RWPE1 (cell line): Measurements from ENCODE around the gene LPAR4.
"Not testable (repeated sequence)": the region's sequence is repeated elsewhere in the genome, so short reads cannot be mapped to it uniquely, and the experiment has no call there.

ENCODE experiments used
- CTCF ChIA-PET: fragments of 350-600 bp; sonication (Branson Sonifier 250); formaldehyde crosslinking; extraction: SDS; loops from one replicate; lab custom pipeline; 2021; lab: Yijun Ruan, JAX
- POLR2A ChIA-PET: fragments of 400-600 bp; formaldehyde crosslinking; extraction: SDS; loops from one replicate; lab custom pipeline; 2020; ENCODE audit warnings: antibody characterized with exemption; ENCODE audit not compliant: low non-redundant PET; lab: Yijun Ruan, JAX
- DNase-seq: peaks from one replicate; pipeline ENCODE4 v3.0.0; 2012; ENCODE audit warnings: low spot score
- H3K27ac ChIP-seq: fragments of 450-650 bp; 2 replicates; pipeline ENCODE4 v1.5.1; 2017
- CTCF ChIP-seq: fragments of 450-650 bp; conservative IDR thresholded peaks from 2 replicates; pipeline ENCODE4 v1.5.1; 2017; ENCODE audit warnings: low read depth, mild to moderate bottlenecking

LPAR4 gene

GRCh38 chrX:78769101-78769755 is 21.7 kb downstream of the LPAR4 start:
- no peak for TF ChIP-seq CTCF

GRCh38 chrX:78769946-78770345 is 22.4 kb downstream of the LPAR4 start:
- CTCF ChIA-PET: no interaction called here
- no peak for DNase-seq
- POLR2A ChIA-PET: no interaction called here

More at GRCh38 chrX:78769101-78769755, 21.7 kb downstream of the LPAR4 start:
- CTCF ChIA-PET: no interaction called here
- no peak for DNase-seq
- no peak overlapping the region for H3K27ac ChIP-seq
- POLR2A ChIA-PET: no interaction called here

GRCh38 chrX:78796916-78797315 is 49.4 kb downstream of the LPAR4 start:
- ChIA-PET CTCF (no interaction called here), POLR2A (no interaction called here)
- no peak for DNase-seq
- no peak for TF ChIP-seq CTCF
- no peak overlapping the region for H3K27ac ChIP-seq

More at GRCh38 chrX:78769946-78770345, 22.4 kb downstream of the LPAR4 start:
- no peak for TF ChIP-seq CTCF
- H3K27ac ChIP-seq: no peak overlapping the region

DNA sequence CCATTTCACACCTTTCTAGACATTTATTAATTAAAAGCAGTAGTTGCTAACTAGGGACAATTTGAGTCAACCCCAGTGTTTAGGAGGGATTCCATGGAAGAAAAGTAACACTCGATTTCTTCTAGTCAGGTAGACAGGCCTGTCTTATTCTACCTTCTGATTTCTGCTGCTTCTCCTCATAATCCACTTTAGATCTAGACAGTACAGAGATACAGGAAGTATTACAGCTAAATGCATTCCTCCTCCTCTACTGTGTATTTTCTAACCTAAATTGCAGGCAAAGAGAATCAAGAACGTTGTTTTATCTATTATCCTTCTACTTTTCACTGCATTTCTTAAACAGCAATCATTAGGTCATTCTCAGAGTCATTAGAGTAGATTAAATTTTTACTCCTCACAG is 52.6 kb downstream of the LPAR4 start:
- no peak for DNase-seq
- H3K27ac ChIP-seq: no peak overlapping the region
- TF ChIP-seq CTCF: no peak
- CTCF ChIA-PET: no interaction called here
- POLR2A ChIA-PET: no interaction called here

DNA sequence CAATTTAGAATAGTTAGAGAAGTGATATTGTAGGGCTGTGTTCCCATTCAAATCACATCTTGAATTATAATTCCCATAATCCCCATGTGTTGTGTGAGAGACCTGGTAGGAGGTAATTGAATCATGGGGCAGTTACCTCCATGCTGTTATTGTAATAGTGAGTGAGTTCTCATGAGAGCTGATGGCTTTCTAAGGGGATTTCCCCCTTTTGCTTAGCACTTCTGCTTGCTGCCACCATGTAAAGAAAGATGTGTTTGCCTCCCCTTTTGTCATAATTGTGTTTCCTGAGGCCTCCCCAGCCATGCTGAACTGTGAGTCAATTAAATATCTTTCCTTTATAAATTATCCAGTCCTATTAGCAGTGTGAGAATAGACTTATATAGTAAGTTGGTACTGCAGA is 53.2 kb downstream of the LPAR4 start:
- no peak overlapping the region for H3K27ac ChIP-seq
- no peak for TF ChIP-seq CTCF
- no peak for DNase-seq
- CTCF ChIA-PET: no interaction called here
- POLR2A ChIA-PET: no interaction called here

- CTCF ChIA-PET: no interaction called here
These were observed 54.0 kb downstream of the LPAR4 start for GRCh38 chrX:78801522-78801921.

DNA sequence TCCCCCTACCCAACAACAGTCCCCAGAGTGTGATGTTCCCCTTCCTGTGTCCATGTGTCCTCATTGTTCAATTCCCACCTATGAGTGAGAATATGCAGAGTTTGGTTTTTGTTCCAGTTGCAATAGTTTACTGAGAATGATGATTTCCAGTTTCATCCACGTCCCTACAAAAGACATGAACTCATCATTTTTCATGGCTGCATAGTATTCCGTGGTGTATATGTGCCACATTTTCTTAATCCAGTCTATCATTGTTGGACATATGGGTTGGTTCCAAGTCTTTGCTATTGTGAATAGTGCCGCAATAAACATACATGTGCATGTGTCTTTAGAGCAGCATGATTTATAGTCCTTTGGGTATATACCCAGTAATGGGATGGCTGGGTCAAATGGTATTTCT is 55.0 kb downstream of the LPAR4 start:
- H3K27ac ChIP-seq, CTCF ChIA-PET, DNase-seq, POLR2A ChIA-PET: not testable (repeated sequence)

More at GRCh38 chrX:78801522-78801921, 54.0 kb downstream of the LPAR4 start:
- DNase-seq: no peak
- no peak for TF ChIP-seq CTCF
- no peak overlapping the region for H3K27ac ChIP-seq
- POLR2A ChIA-PET: no interaction called here
